Upper lobe of left lung (tissue), 6 donors: ENCODE measurements around the gene EGLN1. TPM values are rescaled to one million over a fixed set of nuclear protein-coding genes. Genes with fewer than 3 reads are reported as not detected.

Experiments
- ATAC-seq, 2 donors: fragments of 200-7000 bp; cut with Tn5 transposase; one replicate each; pipeline ENCODE4 v1.9.1; 2022; ENCODE audit warnings: mild to moderate bottlenecking in 2 of 2, moderate library complexity in 2 of 2; ENCODE audit not compliant: low FRiP score in 2 of 2
- DNase-seq, 2 donors: peaks; one replicate each; pipeline ENCODE4 v3.0.0-alpha.2; 2019 to 2020
- H3K27ac ChIP-seq, 4 donors: fragments of 200-600 bp; sonication (generic); one replicate each; pipeline ENCODE4 v1.5.1; 2016 to 2019
- H3K27me3 ChIP-seq, 4 donors: fragments of 200-600 bp; sonication (generic); one replicate each; pipeline ENCODE4 v1.5.1; 2017 to 2019
- H3K36me3 ChIP-seq, 4 donors: fragments of 200-600 bp; sonication (generic); one replicate each; pipeline ENCODE4 v1.5.1; 2016 to 2019
- H3K4me1 ChIP-seq, 4 donors: fragments of 200-600 bp; sonication (generic); one replicate each; pipeline ENCODE4 v1.5.1; 2018 to 2019
- H3K4me3 ChIP-seq, 4 donors: fragments of 200-600 bp; sonication (generic); one replicate each; pipeline ENCODE4 v1.5.1; 2017 to 2019; ENCODE audit warnings: mild to moderate bottlenecking in 2 of 4, moderate library complexity in 1 of 4
- H3K9me3 ChIP-seq, 4 donors: fragments of 200-600 bp; sonication (generic); one replicate each; pipeline ENCODE4 v1.5.1; 2018 to 2019
- EP300 ChIP-seq, 4 donors: sonication (generic); formaldehyde crosslinking; IDR thresholded peaks; one replicate each; pipeline ENCODE4 v1.5.1; 2017; ENCODE audit warnings: antibody characterized with exemption in 4 of 4, control low read depth in 2 of 4
- POLR2A ChIP-seq, 4 donors: fragments of 450-650 bp; IDR thresholded peaks; one replicate each; pipeline ENCODE4 v1.5.1; 2016 to 2017; ENCODE audit warnings: antibody characterized with exemption in 4 of 4, mild to moderate bottlenecking in 2 of 4
- POLR2AphosphoS5 ChIP-seq, 2 donors: sonication (generic); formaldehyde crosslinking; IDR thresholded peaks; one replicate each; pipeline ENCODE4 v1.5.1; 2017; ENCODE audit warnings: antibody characterized with exemption in 2 of 2
- WGBS, 2 donors: methylation state at CpG; one replicate each; pipeline ENCODE4 v1.1.5; 2017 to 2018; 5-methylcytosine and 5-hydroxymethylcytosine counted together
- total RNA-seq, 6 donors: library from RNA; depleted of rRNA in 4 of 6; stranded (reverse); fragments of >200 nt in 4 of 6; gene quantifications; one replicate each; pipeline versions ENCODE4 v1.1.0 to v1.2.1, GENCODE V29; 2016 to 2021
- TF ChIP-seq, protein P1 (sequence below), 6 experiments: fragments of 450-650 bp in 4 of 6; fragments of 200-600 bp in 2 of 6; sonication (generic) in 2 of 6; IDR thresholded peaks; one replicate each; pipeline ENCODE4 v1.5.1; 2016 to 2019; ENCODE audit warnings: antibody characterized with exemption in 6 of 6
- donor health status: DM: no; HTN: no; CAD: no; lungs with moderate emphysema.
- donor health status: DM: no; HTN: yes; CAD: no; lungs with severe emphysema.

Gene EGLN1
- total RNA-seq, 6 donors from 2014 or later, result 19.9 to 30.4 (median 22.8) TPM

GRCh38 chr1:231421546-231421970, 529 bp downstream of the EGLN1 start:
- no peak for TF ChIP-seq POLR2AphosphoS5 (IDR thresholded peaks at IDR 0.05)
- TF ChIP-seq, protein P1, sequence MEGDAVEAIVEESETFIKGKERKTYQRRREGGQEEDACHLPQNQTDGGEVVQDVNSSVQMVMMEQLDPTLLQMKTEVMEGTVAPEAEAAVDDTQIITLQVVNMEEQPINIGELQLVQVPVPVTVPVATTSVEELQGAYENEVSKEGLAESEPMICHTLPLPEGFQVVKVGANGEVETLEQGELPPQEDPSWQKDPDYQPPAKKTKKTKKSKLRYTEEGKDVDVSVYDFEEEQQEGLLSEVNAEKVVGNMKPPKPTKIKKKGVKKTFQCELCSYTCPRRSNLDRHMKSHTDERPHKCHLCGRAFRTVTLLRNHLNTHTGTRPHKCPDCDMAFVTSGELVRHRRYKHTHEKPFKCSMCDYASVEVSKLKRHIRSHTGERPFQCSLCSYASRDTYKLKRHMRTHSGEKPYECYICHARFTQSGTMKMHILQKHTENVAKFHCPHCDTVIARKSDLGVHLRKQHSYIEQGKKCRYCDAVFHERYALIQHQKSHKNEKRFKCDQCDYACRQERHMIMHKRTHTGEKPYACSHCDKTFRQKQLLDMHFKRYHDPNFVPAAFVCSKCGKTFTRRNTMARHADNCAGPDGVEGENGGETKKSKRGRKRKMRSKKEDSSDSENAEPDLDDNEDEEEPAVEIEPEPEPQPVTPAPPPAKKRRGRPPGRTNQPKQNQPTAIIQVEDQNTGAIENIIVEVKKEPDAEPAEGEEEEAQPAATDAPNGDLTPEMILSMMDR (IDR thresholded peaks at IDR 0.05), result no peak
- TF ChIP-seq EP300 (IDR thresholded peaks at IDR 0.05), result no peak
- no peak for TF ChIP-seq POLR2A (IDR thresholded peaks at IDR 0.05)
- ATAC-seq (peak; percentile 31 to 58), DNase-seq (peak; percentile 53 to 93)
- no peaks in the 10 kb centered on the region for H3K9me3 ChIP-seq
- H3K4me1 ChIP-seq, result peaks cover 29 to 49% (median 36%) of the 10 kb centered on the region in 4 donors
- H3K27ac ChIP-seq, result peak overlapping the region; percentile 95 to 98 (median 96)
- no peaks in the 10 kb centered on the region for H3K36me3 ChIP-seq
- H3K4me3 ChIP-seq, result peak overlapping the region; percentile 71 to 92 (median 80)
- H3K27me3 ChIP-seq, result no peaks in the 10 kb centered on the region
- 0% methylated on average over 10 to 25 of the region's 53 CpGs for WGBS, 2 donors

DNA sequence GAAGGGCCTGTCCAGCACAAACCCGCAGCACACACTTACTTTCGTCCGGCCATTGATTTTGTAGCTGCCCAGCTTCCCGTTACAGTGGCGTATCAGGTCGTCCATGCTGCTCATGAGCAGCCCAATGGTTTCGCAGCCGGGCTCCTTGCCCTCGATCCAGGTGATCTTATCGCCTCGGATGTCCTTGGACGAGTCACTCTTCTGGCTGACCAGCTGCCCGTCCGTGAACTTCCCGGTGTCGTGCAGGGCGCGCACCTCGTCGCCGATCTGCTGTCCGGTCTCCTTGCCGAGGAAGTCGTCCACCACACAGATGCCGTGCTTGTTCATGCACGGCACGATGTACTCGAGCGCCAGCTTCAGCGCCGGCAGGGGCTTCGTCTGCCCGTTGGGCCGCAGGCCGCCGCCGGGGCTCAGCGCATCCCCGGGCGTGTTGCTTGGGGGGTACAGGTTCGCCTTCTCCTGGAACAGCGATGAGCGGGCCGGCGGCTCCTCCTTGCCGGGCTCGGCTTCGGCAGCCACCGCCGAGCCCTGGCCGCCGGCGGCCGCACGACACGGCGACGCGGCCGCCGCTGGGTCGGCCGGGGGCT, 1.0 kb downstream of the EGLN1 start:
- Histone ChIP-seq H3K36me3 (no peaks in the 10 kb centered on the region), H3K4me3 (peak overlapping the region; percentile 71 to 92 (median 80)), H3K27ac (peak overlapping the region; percentile 95 to 98 (median 96)), H3K27me3 (no peaks in the 10 kb centered on the region), H3K9me3 (no peaks in the 10 kb centered on the region), H3K4me1 (peaks cover 29 to 54% (median 36%) of the 10 kb centered on the region in 4 donors)
- TF ChIP-seq POLR2A (IDR thresholded peaks at IDR 0.05) (peak in 2 of 4 donors; percentile 31 to 43), EP300 (IDR thresholded peaks at IDR 0.05) (no peak), POLR2AphosphoS5 (IDR thresholded peaks at IDR 0.05) (no peak)
- TF ChIP-seq, protein P1 (IDR thresholded peaks at IDR 0.05), result no peak
- DNase-seq (peak; percentile 73 to 90), ATAC-seq (peak; percentile 20 to 35)
- 0% methylated on average over 4 to 46 of the region's 63 CpGs for WGBS, 2 donors

GRCh38 chr1:231420299-231420958, 1.7 kb downstream of the EGLN1 start:
- H3K27me3 ChIP-seq, result no peaks in the 10 kb centered on the region
- peak overlapping the region; percentile 71 to 92 (median 80) for H3K4me3 ChIP-seq
- 1 to 3% methylated on average over 15 to 18 of the region's 18 CpGs for WGBS, 2 donors
- DNase-seq, result no peak
- no peaks in the 10 kb centered on the region for H3K9me3 ChIP-seq
- peaks cover 29 to 59% (median 36%) of the 10 kb centered on the region in 4 donors for H3K4me1 ChIP-seq
- peak overlapping the region; percentile 95 to 98 (median 96) for H3K27ac ChIP-seq
- H3K36me3 ChIP-seq, result no peaks in the 10 kb centered on the region
- ATAC-seq, result no peak
- TF ChIP-seq POLR2A (IDR thresholded peaks at IDR 0.05) (no peak), EP300 (IDR thresholded peaks at IDR 0.05) (no peak), POLR2AphosphoS5 (IDR thresholded peaks at IDR 0.05) (no peak)
- TF ChIP-seq, protein P1 (IDR thresholded peaks at IDR 0.05), result no peak

GRCh38 chr1:231419738-231420298, 2.3 kb downstream of the EGLN1 start:
- no peaks in the 10 kb centered on the region for H3K36me3 ChIP-seq
- WGBS, 2 donors, result 10 to 12% methylated on average over 8 of the region's 8 CpGs
- peak overlapping the region; percentile 95 to 98 (median 96) for H3K27ac ChIP-seq
- TF ChIP-seq POLR2A (IDR thresholded peaks at IDR 0.05) (no peak), EP300 (IDR thresholded peaks at IDR 0.05) (no peak), POLR2AphosphoS5 (IDR thresholded peaks at IDR 0.05) (no peak)
- TF ChIP-seq, protein P1 (IDR thresholded peaks at IDR 0.05), result no peak
- no peaks in the 10 kb centered on the region for H3K27me3 ChIP-seq
- H3K4me1 ChIP-seq, result peaks cover 30 to 59% (median 36%) of the 10 kb centered on the region in 4 donors
- peak overlapping the region; percentile 71 to 92 (median 80) for H3K4me3 ChIP-seq
- no peak for ATAC-seq
- DNase-seq, result no peak
- H3K9me3 ChIP-seq, result no peaks in the 10 kb centered on the region
